Hematopoietic multipotent progenitor cell treated with erythropoietin and hydrocortisone succinate and interleukin-3 and kit ligand, for 6 days (in vitro differentiated cells): ENCODE data around the gene PPM1K.
"Not testable (repeated sequence)": the region's sequence is repeated elsewhere in the genome, so short reads cannot be mapped to it uniquely, and the experiment has no call there.

ENCODE experiments used
- DNase-seq: peaks from one replicate; pipeline ENCODE4 v3.0.0-alpha.2; 2015

The PPM1K gene

GRCh38 chr4:88284439-88285234 lies at the start of gene PPM1K:
TSS of gene PPM1K (minus strand) at chr4:88284561. CDS start at chr4:88278583, 5,978 bp downstream.
- DNase-seq: peak; percentile 99

DNA sequence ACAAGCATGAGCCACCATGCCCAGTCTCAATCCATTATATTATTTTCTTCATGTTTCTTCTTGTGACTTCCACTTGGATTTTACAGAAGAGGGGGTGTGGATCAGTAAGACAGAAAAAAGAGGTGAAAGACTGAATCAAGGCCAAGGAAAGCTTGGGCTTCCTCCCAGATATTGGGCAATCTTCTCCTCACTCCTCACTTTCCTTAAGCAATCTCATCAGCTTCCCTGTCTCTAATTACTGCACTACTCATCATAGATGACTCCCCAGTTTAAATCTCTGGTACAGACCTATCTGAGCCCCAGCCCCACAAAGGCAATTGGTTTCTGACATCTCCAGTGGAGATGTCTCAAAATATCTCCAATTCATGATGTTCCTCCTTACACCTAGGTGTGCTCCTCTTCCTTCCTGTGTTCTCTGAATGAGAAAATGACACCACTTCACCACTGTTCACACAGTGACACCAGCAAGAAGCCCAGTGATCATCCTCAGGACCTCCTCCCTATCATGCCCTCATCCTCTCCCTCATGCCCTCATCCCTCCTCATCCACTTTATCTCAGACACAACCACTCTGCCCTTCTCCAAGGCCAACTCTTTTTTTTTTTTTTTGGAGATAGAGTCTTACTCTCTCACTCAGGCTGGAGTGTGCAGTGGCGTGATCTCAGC lies 49.5 kb upstream of the PPM1K start:
- DNase-seq: no peak

DNA sequence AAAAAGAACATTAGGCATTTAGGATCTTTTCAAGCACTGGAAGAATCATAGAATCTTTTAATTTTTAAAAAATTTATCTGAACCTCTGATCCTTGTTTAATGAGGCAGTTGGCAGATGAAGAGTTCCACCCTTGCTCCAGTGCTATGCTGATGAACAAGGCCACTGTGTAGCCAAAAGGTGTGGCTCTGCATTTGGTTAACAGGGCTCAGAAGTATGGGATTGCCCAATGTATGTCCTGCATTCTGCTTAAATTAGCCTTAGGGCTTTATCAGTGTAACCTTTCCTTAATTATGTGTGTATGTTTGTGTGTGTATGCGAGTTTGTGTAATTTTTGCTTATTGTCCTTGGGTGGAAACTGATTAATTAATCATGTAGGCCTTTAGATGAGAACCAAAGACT lies 43.3 kb upstream of the PPM1K start:
- no peak for DNase-seq

GRCh38 chr4:88320780-88321373 lies 36.5 kb upstream of the PPM1K start:
- peak; percentile 47 for DNase-seq

DNA sequence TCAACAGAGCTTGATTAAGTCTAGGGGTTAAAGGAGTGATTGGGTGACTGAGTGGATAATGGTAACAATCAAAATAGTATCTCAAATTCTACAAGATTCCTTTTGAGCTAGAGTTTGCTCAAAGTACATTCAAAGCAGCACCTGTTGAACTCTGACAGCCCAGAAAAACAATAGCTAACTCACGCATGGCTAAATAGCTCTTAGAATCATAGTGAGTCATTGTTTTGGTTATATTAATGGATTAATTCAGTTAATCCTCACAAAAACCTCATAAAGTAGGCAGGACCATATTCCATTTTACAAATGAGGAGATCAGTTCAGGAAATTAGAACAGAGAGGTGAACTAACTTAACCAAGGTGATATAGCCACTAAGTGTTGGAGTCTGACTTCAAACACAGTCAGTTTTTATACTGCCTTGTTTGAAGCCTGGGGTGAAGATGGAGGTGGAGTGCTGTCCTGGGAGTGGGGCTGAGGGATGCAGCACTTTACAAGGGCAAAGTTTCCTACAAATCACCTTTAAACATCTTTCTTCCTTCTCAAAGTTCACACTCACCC lies 35.9 kb upstream of the PPM1K start:
- DNase-seq: no peak

DNA sequence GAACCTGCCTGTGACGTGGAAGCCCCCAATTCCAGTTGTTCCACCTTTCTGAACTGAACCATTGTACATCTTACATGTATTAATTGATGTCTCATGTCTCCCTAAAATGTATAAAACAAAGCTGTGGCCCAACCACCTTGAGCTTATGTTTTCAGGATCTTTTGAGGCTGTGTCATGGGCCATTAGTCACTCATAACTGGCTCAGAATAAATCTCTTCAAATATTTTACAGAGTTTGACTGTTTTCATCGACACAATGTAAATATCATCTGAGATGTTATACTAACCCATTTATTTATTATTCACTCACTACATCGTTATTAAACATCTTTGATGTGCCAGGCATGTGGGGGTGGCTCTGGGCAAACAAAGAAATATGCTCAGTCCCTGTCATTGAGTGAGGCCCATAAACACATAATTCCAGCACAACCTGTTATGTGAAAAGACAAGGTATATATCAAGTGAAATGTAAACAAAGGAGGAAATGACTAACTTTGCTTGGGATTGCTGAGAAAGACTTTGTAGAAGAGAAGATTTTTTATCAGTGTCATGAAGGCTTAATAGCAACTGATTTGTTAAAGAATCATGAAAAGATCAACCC lies 34.5 kb upstream of the PPM1K start:
- no peak for DNase-seq

GRCh38 chr4:88315460-88316017 lies 31.2 kb upstream of the PPM1K start:
- DNase-seq: no peak

- DNase-seq: not testable (repeated sequence)
Observed at GRCh38 chr4:88313088-88313624, 28.8 kb upstream of the PPM1K start.

DNA sequence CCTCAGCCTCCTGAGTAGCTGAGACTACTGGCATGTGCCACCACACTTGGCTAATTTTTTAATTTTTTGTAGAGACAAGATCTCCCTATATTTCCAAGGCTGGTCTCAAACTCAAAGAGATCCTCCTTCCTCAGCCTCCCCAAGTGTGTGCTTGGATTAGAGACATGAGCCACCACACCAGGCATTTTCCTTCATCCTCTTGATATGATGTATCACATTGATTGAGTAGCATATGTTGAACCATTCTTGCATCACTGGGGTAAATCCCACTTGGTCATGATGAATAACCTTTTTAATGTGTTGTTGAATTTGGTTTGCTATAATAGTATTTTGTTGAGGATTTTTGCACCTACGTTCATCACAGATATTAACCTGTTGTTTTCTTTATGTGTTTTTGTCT lies 24.2 kb upstream of the PPM1K start:
- DNase-seq: no peak

DNA sequence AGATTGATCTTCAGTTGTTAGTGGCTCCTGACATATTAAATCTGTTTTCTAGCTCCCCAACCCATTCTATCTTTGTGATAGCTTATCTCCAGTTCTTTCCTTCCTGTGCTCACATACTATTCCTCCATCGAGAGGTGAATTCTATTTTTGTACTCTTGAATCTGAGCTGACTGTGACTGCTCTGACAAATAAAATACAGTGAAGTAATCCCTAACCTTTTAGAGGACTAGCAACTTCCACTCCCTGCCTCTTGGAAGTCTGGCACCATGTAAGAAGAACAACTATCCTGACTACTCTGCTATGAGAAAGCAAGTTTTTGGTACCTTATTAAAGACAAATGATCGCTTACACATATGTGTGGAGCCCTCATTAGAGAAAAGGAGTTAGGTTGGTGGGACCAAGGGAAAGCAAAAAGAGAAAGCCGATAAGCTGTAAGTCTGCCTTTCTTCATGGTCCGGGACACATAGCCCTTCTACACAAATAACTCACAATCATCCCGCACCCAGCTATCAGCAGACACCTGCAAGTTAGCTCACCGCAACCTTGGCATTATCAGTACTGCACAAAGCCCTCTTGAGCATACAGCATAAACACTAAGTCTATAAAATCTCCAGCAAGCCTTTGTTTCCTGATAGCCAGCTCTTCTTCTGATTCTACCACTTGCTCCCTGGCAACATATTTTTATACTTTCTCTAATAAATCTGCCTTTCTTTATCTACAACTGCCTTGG lies 13.5 kb upstream of the PPM1K start:
- DNase-seq: peak; percentile 85

DNA sequence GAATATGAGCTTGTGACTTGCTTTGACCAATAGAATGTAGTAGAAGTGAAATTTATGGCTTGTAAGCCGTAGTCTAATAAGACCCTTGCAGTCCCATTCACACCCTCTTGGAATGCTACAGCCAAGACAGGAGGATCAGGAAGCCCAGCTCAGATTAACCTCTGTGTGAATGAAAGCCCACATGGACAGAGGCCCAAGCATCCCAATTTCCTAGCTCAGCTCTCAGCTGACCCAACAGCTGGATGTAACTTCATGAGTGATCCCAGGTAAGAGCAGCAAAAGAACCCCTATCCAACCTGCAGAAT lies 12.8 kb upstream of the PPM1K start:
- no peak for DNase-seq

DNA sequence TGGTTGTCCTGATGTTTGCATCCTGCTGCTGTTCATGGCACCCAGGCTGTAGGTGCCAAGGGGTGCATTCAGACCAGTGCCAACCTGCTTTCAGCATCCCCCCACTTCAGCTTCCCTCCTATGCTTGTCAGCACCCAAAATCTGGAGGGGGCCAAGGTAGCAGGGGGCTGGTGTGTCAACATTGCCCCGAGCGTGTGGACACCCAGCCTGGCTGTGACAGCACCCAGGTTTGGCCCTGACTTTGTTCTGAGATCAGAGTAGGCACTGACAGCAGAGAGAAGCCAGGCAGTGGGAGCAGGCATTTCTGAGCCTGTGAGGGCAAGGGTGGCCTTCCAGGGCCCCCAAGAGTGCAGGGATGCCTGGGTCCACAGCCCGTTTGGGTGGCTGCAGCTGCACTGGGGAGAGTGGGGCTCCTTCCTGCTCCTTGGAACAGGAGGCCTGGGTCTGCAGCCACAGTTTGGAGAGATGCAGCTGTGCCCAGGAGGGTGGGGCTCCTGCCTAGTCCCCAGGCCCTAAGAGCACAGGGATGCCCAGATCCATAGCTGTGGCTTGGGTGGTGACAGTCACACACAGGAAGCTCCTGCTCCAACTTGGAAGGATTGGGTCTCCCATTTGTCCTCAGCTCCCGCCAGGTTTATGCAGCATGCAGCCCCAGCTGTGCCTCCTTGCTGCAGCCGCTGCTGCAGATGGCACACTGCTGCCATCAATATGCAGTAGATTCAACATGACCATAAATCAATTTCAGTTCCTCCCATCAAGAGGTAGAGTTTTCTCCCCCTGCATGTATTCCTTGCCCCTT lies 12.3 kb upstream of the PPM1K start:
- DNase-seq: no peak

- no peak for DNase-seq
Observed at GRCh38 chr4:88295656-88296055, 11.3 kb upstream of the PPM1K start.

DNA sequence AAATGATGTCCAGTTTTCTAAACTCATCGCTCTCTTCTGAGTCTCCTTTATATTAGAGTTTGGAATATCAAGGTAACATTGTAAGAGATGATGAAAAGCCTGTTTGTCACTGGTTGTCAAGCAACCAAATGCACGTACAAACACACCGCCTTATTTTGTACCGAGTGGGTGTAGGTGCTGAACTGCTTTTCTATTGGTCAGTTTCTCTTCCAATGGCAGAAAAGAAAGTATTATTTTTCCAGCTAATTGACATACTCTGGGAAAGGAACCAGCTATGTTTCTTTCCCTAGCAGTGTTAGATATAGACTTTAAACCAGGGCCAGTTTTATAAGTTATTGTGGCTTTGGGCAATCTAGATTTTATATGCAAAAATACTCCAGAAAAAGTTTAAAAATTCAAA lies 6.6 kb upstream of the PPM1K start:
- DNase-seq: no peak

DNA sequence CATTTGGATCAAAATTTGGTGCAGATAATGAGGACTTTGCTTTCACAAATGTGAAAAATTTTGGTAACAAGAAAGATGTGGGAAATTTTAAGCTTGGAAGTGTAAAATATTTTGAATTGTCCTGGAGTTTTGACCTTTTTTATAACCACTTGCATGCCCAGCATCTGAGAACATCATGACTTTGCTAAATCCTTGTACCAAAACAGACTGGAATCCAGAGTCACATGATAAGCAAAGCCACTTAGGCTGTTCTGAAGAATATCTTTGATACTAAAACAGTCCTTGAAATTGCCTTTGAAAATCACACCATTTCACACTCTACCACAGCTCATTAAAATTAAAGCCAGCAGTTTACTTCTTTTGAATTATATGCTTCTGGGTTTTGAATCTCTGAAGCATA lies 2.5 kb upstream of the PPM1K start:
- DNase-seq: no peak

- DNase-seq: no peak
Observed at GRCh38 chr4:88285235-88285653, 883 bp upstream of the PPM1K start.

- DNase-seq: peak; percentile 79
Observed at GRCh38 chr4:88283661-88284438, 511 bp downstream of the PPM1K start.

DNA sequence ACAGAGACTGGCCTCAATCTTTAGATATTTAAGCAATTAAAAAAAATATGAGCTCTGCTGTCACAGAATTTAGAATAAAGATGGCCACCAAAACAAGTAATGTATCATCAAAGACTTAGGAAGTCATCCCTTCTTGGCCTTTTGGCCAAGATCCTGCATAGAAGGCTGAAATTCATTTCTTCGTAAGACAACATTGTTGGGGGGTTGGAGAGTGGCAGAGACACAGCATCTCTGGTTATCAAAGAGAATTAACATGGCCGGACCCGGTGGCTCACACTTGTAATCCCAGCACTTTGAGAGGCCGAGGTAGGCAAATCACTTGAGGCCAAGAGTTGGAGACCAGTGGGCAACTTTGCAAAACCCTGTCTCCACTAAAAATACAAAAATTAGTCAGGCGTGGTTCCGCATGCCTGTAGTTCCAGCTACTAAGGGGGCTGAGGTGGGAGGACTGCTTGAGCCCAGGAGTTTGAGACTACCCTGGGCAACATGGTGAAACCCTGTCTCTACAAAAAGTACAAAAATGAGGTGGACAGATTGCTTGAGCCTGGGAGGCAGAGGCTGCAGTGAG lies 4.0 kb downstream of the PPM1K start:
- DNase-seq: no peak

DNA sequence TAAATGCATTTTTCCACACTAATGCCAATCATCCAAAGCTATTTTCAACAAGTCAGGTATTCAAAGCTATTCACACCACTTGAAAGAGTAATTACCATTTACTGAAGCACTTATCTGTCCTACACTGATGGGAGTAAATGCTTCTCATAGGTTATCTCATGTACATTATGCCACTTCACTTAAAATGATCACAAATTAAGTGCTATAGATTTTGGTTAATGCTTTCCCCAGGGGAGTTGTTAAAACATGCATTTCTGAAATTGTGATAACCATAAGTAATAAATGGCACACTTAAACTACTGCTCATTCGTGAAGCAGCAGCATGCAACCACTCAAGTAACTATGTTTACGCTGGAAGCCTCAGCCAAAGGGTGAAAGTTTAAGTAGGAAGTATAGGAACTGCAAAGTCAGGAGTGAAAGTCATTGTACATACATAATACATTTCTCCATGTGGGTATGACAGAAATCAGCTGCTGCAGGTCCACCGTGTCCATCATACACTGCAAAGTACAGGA lies 6.6 kb downstream of the PPM1K start:
- DNase-seq: no peak
